SK-N-SH (cell line): Measurements from ENCODE around the gene ACTL10. TPM values are rescaled to one million over a fixed set of nuclear protein-coding genes. Genes with fewer than 3 reads are reported as not detected.

Experiments used
- CTCF ChIA-PET: fragments of 300-600, 350-600 bp; formaldehyde crosslinking; extraction: SDS; loops from one replicate; lab custom pipeline; 2021; lab: Yijun Ruan, JAX
- POLR2A ChIA-PET: fragments of 350-600 bp; sonication (Branson Sonifier 250); formaldehyde crosslinking; extraction: SDS; loops from one replicate; lab custom pipeline; 2020; ENCODE audit warnings: antibody characterized with exemption, inconsistent platforms; lab: Yijun Ruan, JAX
- DNase-seq: peaks from one replicate; pipeline ENCODE4 v3.0.0; 2012
- H2AFZ ChIP-seq: fragments of 200-600 bp; sonication (generic); 2 replicates; pipeline ENCODE4 v1.8.1; 2016; ENCODE audit warnings: antibody characterized with exemption, mild to moderate bottlenecking, low read depth
- H3F3A ChIP-seq: fragments of 200-600 bp; sonication (generic); replicated peaks from 2 replicates; pipeline ENCODE3; 2016; ENCODE audit warnings: antibody characterized with exemption, mild to moderate bottlenecking; ENCODE audit not compliant: insufficient read depth
- H3K27ac ChIP-seq, 2 experiments: fragments of 200-500 bp in 1 of 2; fragments of 200-600 bp in 1 of 2; sonication (Bioruptor generic) in 1 of 2; sonication (generic), shearing (Covaris generic) in 1 of 2; 2 replicates each; pipeline versions ENCODE4 v1.5.1 to v1.6.1; 2014 to 2016; ENCODE audit warnings: low read depth in 2 of 2, inconsistent platforms in 1 of 2, low read length in 1 of 2, mild to moderate bottlenecking in 1 of 2, mixed read lengths in 1 of 2
- H3K27me3 ChIP-seq: fragments of 200-600 bp; sonication (generic), shearing (Covaris generic); 2 replicates; pipeline ENCODE4 v1.6.1; 2016; ENCODE audit warnings: mixed run types; ENCODE audit not compliant: insufficient read depth
- H3K36me3 ChIP-seq, 2 experiments: fragments of 200-500 bp in 1 of 2; fragments of 200-600 bp in 1 of 2; sonication (Bioruptor generic) in 1 of 2; sonication (generic) in 1 of 2; replicated peaks in 1 of 2; 2 replicates each; pipeline versions ENCODE3 to v1.5.1; 2014 to 2016; ENCODE audit warnings: low read length in 1 of 2, mild to moderate bottlenecking in 1 of 2; ENCODE audit not compliant: insufficient read depth in 2 of 2, control insufficient read depth in 1 of 2
- H3K4me1 ChIP-seq, 2 experiments: fragments of 200-500 bp in 1 of 2; fragments of 200-600 bp in 1 of 2; sonication (Bioruptor generic) in 1 of 2; sonication (generic), shearing (Covaris generic) in 1 of 2; 2 replicates each; pipeline versions ENCODE4 v1.5.1 to v1.6.1; 2014 to 2016; ENCODE audit warnings: low read depth in 1 of 2, low read length in 1 of 2, mixed run types in 1 of 2; ENCODE audit not compliant: insufficient read depth in 2 of 2, control insufficient read depth in 1 of 2
- H3K4me2 ChIP-seq: fragments of 200-600 bp; sonication (generic), shearing (Covaris generic); 2 replicates; pipeline ENCODE4 v1.6.1; 2017; ENCODE audit warnings: mixed run types
- H3K4me3 ChIP-seq, 2 experiments: fragments of 200-500 bp in 1 of 2; fragments of 200-600 bp in 1 of 2; sonication (Bioruptor generic) in 1 of 2; sonication (generic), shearing (Covaris generic) in 1 of 2; 2 replicates each; pipeline versions ENCODE4 v1.5.1 to v1.8.1; 2014 to 2016; ENCODE audit warnings: low read depth in 2 of 2, inconsistent platforms in 1 of 2, low read length in 1 of 2, mild to moderate bottlenecking in 1 of 2, mixed read lengths in 1 of 2, moderate library complexity in 1 of 2
- H3K79me2 ChIP-seq: fragments of 200-600 bp; sonication (generic); 2 replicates; pipeline ENCODE4 v1.8.1; 2017; ENCODE audit warnings: mild to moderate bottlenecking; ENCODE audit not compliant: insufficient read depth
- H3K9ac ChIP-seq: fragments of 200-600 bp; sonication (generic); 2 replicates; pipeline ENCODE4 v1.6.1; 2017; ENCODE audit warnings: mixed run types
- H3K9me2 ChIP-seq: fragments of 200-600 bp; sonication (generic); 2 replicates; pipeline ENCODE4 v1.6.1; 2017; ENCODE audit warnings: mixed run types
- H3K9me3 ChIP-seq: fragments of 200-600 bp; sonication (generic); 2 replicates; pipeline ENCODE4 v1.6.1; 2017; ENCODE audit warnings: mixed run types, mild to moderate bottlenecking, moderate library complexity
- H4K20me1 ChIP-seq: fragments of 200-600 bp; sonication (generic); 2 replicates; pipeline ENCODE4 v1.6.1; 2017; ENCODE audit warnings: mild to moderate bottlenecking, mixed run types; ENCODE audit not compliant: insufficient read depth
- CHD2 ChIP-seq: fragments of 150-350 bp; IDR thresholded peaks from 2 replicates; pipeline ENCODE4 v1.6.1; 2018; ENCODE audit warnings: low read length; ENCODE audit not compliant: partially characterized antibody
- ELF1 ChIP-seq: IDR thresholded peaks from 2 replicates; pipeline ENCODE4 v1.4.0; 2012
- FOSL2 ChIP-seq: IDR thresholded peaks from 2 replicates; pipeline ENCODE4 v1.4.0; 2012; ENCODE audit warnings: low read depth, mild to moderate bottlenecking, moderate library complexity, borderline replicate concordance
- FOXJ3 ChIP-seq: sonication (generic); formaldehyde crosslinking; IDR thresholded peaks from 2 replicates; pipeline ENCODE4 v1.5.1; 2020; ENCODE audit warnings: mild to moderate bottlenecking, missing genetic modification reagents
- MAX ChIP-seq: IDR thresholded peaks from 2 replicates; pipeline ENCODE4 v1.4.0; 2012; ENCODE audit warnings: low read depth
- MEF2A ChIP-seq: IDR thresholded peaks from 2 replicates; pipeline ENCODE4 v1.4.0; 2012; ENCODE audit warnings: low read depth, borderline replicate concordance
- MXI1 ChIP-seq: IDR thresholded peaks from 2 replicates; pipeline ENCODE4 v1.6.1; 2012; ENCODE audit warnings: mild to moderate bottlenecking, low read depth, low read length, improper control_type of control experiment
- NRF1 ChIP-seq: IDR thresholded peaks from 2 replicates; pipeline ENCODE4 v1.6.1; 2012; ENCODE audit warnings: low read depth, mild to moderate bottlenecking, low read length
- POLR2AphosphoS5 ChIP-seq: IDR thresholded peaks from 2 replicates; pipeline ENCODE4 v1.6.1; 2012; ENCODE audit warnings: low read depth, low read length
- RCOR1 ChIP-seq: fragments of 150-350 bp; IDR thresholded peaks from 2 replicates; pipeline ENCODE4 v1.6.1; 2017; ENCODE audit warnings: antibody characterized with exemption, low read length
- RFX5 ChIP-seq: IDR thresholded peaks from 2 replicates; pipeline ENCODE4 v1.6.1; 2012; ENCODE audit warnings: mild to moderate bottlenecking, improper control_type of control experiment, low read length
- RXRA ChIP-seq: IDR thresholded peaks from 2 replicates; pipeline ENCODE4 v1.4.0; 2012; ENCODE audit warnings: low read depth, mild to moderate bottlenecking, borderline replicate concordance
- SIN3A ChIP-seq: IDR thresholded peaks from 2 replicates; pipeline ENCODE4 v1.6.1; 2012; ENCODE audit warnings: low read depth, mild to moderate bottlenecking, low read length, moderate library complexity, borderline replicate concordance
- SMC3 ChIP-seq: IDR thresholded peaks from 2 replicates; pipeline ENCODE4 v1.6.1; 2012; ENCODE audit warnings: low read depth, low read length, improper control_type of control experiment
- TAF1 ChIP-seq: IDR thresholded peaks from 2 replicates; pipeline ENCODE4 v1.6.1; 2012; ENCODE audit warnings: low read depth, mild to moderate bottlenecking, low read length, moderate library complexity, borderline replicate concordance
- YY1 ChIP-seq: IDR thresholded peaks from 2 replicates; pipeline ENCODE4 v1.4.0; 2012; ENCODE audit warnings: low read depth, mild to moderate bottlenecking
- WGBS: methylation state at CpG from one replicate; pipeline ENCODE4 v1.1.6; 2017; ENCODE audit warnings: low lambda C conversion rate; 5-methylcytosine and 5-hydroxymethylcytosine counted together
- polyA plus RNA-seq, 3 experiments: library from polyadenylated mRNA; depleted of rRNA; stranded (reverse); fragments of >200 nt; gene quantifications; 2 replicates each; pipeline ENCODE4 v1.2.3, GENCODE V29; 2012
- TF ChIP-seq, protein P1 (sequence below): IDR thresholded peaks from 2 replicates; pipeline ENCODE4 v1.4.0; 2012; ENCODE audit warnings: low read depth, borderline replicate concordance

The ACTL10 gene
- polyA plus RNA-seq, 1 of the 3 experiments (the other 2 are of a cell fraction): 0.25 TPM

- no peaks in the 10 kb centered on the region for H3F3A ChIP-seq
- H3K27me3 ChIP-seq: no peaks in the 10 kb centered on the region
- H4K20me1 ChIP-seq: no peaks in the 10 kb centered on the region
- WGBS: 91% methylated on average over 4 of the region's 4 CpGs
- H3K4me3 ChIP-seq: no peak overlapping the region
- POLR2A ChIA-PET: no interaction called here
- peaks cover 30 to 37% of the 10 kb centered on the region in 2 experiments for H3K36me3 ChIP-seq
- CTCF ChIA-PET: interaction anchor here (0.9 to 1.5 kb wide), 5 partner anchors 9 to 41 kb away, joined by 3 to 4 read pairs (median 3); partner anchors contain the start of gene ACTL10
- no peaks in the 10 kb centered on the region for H3K79me2 ChIP-seq
- H3K9me3 ChIP-seq: no peaks in the 10 kb centered on the region
- H3K4me2 ChIP-seq: no peak overlapping the region
- TF ChIP-seq MAX (no peak), MEF2A (no peak), FOSL2 (no peak), SIN3A (no peak), TAF1 (no peak), CHD2 (no peak), YY1 (no peak), ELF1 (no peak), RXRA (no peak), POLR2AphosphoS5 (no peak), FOXJ3 (no peak), NRF1 (no peak), RFX5 (no peak), SMC3 (no peak), MXI1 (no peak)
- TF ChIP-seq, protein P1, sequence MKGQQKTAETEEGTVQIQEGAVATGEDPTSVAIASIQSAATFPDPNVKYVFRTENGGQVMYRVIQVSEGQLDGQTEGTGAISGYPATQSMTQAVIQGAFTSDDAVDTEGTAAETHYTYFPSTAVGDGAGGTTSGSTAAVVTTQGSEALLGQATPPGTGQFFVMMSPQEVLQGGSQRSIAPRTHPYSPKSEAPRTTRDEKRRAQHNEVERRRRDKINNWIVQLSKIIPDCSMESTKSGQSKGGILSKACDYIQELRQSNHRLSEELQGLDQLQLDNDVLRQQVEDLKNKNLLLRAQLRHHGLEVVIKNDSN: no peak
- no peak overlapping the region for H2AFZ ChIP-seq
- H3K4me1 ChIP-seq: no peaks in the 10 kb centered on the region
- H3K9ac ChIP-seq: no peak overlapping the region
- no peak for DNase-seq
- no peaks in the 10 kb centered on the region for H3K9me2 ChIP-seq
- no peak overlapping the region for H3K27ac ChIP-seq
Measured at GRCh38 chr20:33626190-33626589, 40.6 kb upstream of the ACTL10 start.

DNA sequence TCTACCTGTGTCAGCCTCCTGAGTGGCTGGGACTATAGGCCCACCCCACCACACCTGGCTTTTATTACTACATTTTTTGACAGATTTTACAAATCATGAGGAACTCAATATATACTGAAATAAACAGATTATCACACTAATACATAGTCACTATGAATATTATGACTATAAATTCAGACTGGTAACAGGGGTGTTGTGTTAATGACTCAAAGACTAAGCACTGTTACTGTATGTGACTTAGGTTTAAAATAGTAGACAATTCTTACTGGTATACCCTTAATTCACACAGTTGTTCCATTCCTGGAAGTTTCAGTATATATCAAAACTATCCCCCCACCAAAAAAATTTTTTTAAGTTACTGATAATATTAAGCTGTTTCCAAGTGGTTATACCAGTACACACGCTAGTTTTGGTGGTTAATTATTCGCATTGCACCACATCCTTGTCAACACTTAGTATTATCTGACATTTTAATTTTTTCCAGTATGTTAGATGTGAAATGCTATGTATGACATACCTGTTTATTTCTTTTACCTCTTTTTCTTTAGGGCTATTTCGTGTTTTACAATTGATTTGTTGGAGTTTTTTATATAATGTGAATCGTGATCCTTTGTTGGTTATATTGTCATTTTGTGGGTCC is 39.0 kb upstream of the ACTL10 start:
- Histone ChIP-seq H3K9ac (no peak overlapping the region), H3K27ac (no peak overlapping the region), H3K4me2 (no peak overlapping the region), H3K9me2 (no peaks in the 10 kb centered on the region), H3K9me3 (no peaks in the 10 kb centered on the region), H3K4me3 (no peak overlapping the region), H4K20me1 (no peaks in the 10 kb centered on the region), H3K79me2 (no peaks in the 10 kb centered on the region), H2AFZ (no peak overlapping the region), H3K4me1 (no peaks in the 10 kb centered on the region), H3K36me3 (peaks cover 30 to 46% of the 10 kb centered on the region in 2 experiments), H3K27me3 (no peaks in the 10 kb centered on the region), H3F3A (no peaks in the 10 kb centered on the region)
- WGBS: 91% methylated on average over 4 of the region's 4 CpGs
- ChIA-PET CTCF (interaction anchor here (0.7 to 0.9 kb wide), 2 partner anchors 25 to 1374 kb away, joined by 3 read pairs; no protein-coding TSS in a partner anchor), POLR2A (interaction anchor here (0.5 kb wide), 1 partner anchor 43 kb away, joined by 3 read pairs; no protein-coding TSS in a partner anchor)
- DNase-seq: no peak
- no peak for TF ChIP-seq RCOR1
